ENCODE measurements around the gene CAGE1.

The CAGE1 gene

DNA sequence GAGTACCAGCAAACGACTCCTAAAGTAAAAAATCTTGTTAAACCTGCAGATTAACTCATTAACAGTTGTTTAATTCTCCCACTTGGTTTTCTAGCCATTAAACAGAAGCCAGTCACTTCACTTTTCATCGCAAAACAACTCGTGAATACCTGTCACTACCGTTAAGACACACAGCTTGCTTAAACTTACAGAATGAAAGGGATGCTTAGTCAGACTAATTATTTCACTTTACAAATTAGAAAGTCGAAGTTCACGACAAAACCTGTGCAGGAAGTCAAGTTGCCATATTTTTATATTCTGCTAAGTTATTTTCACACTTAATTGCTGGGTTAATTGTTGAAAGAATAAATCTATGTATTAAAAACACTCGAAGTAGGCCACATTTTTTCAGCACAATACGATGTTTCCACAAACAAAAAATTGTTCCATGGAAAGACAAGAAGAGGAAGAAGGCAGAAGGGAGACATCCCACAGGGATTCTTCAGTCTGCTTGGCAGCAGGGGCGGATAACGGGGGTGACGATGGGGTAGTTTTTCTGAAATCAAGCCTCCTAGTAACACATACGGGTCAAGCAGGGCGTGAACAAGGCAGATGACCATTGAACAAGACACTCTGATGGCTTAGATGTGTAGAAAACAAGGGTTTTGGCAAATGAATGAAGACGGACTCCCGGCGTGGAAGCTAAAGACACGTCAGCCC lies 77.5 kb downstream of the CAGE1 start:
- no peak for DNase-seq (ENCODE audit: low read depth in 2 of 2)

GRCh38 chr6:7311176-7311575 lies 78.4 kb downstream of the CAGE1 start:
- DNase-seq (ENCODE audit: low read depth in 2 of 2): no peak

DNA sequence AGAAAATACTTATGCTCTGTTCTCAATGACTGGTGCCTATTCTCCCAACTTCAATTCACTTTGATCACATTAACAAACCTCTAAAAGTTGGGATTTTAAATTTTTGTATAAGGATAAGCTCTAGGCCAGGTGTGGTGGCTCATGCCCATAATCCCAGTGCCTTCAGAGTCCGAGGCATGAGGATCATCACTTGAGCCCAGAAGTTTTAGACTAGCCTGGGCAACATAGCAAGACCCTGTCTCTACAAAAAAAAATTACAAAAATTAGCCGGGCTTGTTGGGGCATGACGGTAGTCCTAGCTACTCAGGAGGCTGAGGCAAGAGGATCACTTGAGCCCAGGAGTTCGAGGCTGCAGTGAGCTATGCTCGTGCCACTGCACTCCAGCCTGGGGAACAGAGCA lies 80.5 kb downstream of the CAGE1 start:
- no peak for DNase-seq (ENCODE audit: low read depth in 2 of 2)

GRCh38 chr6:7307533-7307932 lies 82.0 kb downstream of the CAGE1 start:
- DNase-seq (ENCODE audit: low read depth in 2 of 2): no peak

GRCh38 chr6:7304821-7305220 lies 84.7 kb downstream of the CAGE1 start:
- no peak for DNase-seq (ENCODE audit: low read depth in 2 of 2)

- no peak for DNase-seq (ENCODE audit: low read depth in 2 of 2)
These were observed 87.8 kb downstream of the CAGE1 start for GRCh38 chr6:7301702-7302101.

DNA sequence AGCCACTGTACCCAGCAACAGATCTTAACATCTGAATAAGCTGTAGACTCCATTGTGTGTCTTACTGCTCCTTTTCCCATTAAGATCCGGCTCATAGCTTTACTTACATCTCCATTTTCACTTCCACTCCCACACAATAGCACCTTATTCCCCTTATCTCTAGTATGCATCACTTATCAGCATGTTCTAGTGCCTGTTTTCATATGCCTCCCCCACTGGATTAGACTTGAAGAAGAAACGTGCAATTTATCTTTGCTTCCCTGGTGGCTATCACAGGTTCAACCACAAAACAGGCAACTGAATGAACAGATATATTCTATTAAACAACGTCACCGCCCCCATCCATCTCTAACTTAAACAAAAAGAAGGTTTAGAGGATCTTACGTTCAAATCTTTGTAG lies 88.6 kb downstream of the CAGE1 start:
- no peak for DNase-seq (ENCODE audit: low read depth in 2 of 2)

- no peak for DNase-seq (ENCODE audit: low read depth in 2 of 2)
These were observed 91.4 kb downstream of the CAGE1 start for GRCh38 chr6:7298113-7298512.

DNA sequence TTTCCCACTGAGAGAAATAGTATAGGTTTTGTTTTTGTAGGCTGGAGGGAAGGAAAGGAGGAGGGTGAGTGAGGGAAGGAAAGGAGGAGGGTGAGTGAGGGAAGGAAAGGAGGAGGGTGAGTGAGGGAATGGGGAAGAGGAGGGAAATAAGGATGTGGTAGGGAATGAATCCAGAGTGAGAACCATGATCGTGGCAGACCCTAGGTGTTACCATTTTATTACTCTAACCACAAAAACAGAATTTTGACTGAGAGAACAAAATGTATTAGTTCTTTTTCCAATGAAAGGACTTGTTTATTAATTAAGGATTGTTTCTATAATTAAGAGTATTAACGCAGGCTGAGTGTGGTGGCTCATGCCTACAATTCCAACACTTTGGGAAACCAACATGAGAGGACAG lies 92.9 kb downstream of the CAGE1 start:
- DNase-seq (ENCODE audit: low read depth in 2 of 2): no peak

GRCh38 chr6:7295916-7296315 lies 93.6 kb downstream of the CAGE1 start:
- no peak for DNase-seq (ENCODE audit: low read depth in 2 of 2)

GRCh38 chr6:7292596-7293255 lies 96.8 kb downstream of the CAGE1 start:
- no peak for DNase-seq (ENCODE audit: low read depth in 2 of 2)

GRCh38 chr6:7290079-7290478 lies 99.5 kb downstream of the CAGE1 start:
- DNase-seq (ENCODE audit: low read depth in 2 of 2): no peak

DNA sequence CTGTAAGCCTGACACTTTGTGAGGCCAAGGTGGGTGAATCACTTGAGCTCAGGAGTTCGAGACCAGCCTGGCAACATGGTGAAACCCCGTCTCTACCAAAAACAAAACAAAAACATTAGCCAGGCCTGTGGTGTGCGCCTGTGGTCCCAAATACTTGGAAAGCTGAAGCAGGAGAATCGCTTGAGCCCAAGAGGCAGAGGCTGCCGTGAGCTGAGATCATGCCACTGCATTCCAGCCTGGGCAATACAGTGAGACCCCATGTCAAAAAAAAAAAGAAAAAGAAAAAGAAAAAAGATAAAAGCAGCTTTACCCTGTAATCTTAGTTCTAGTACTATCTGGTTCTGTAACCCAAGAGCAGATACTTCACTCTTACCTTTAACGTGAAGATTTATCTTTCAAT lies 104.1 kb downstream of the CAGE1 start:
- DNase-seq (ENCODE audit: low read depth in 2 of 2): no peak

DNA sequence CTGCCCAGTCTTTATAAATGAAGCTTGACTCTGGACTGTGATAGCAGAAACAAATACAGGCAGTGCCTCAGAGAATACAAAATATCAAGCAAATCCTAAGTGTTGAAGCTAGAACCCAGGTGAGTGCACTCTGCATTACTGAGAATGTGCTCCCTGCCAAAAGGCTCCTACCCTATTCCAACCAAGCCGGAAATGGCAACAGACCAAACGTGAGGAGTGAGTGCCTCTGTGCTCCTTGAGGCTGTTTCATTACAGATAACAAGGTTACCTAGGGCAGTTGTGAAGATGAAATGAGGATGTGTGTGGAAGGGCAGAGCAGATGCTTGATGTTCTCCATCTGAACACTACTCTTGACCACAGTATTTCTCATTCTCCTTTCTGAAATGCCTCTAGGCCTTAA lies 105.9 kb downstream of the CAGE1 start:
- no peak for DNase-seq (ENCODE audit: low read depth in 2 of 2)

- DNase-seq (ENCODE audit: low read depth in 2 of 2): no peak
These were observed 107.2 kb downstream of the CAGE1 start for GRCh38 chr6:7282097-7282906.
